Endothelial cell (in vitro differentiated cells): ENCODE results near the gene HECTD3. TPM values are rescaled to one million over a fixed set of nuclear protein-coding genes. Genes with fewer than 3 reads are reported as not detected.

Experiments
- DNase-seq: peaks from one replicate; pipeline ENCODE4 v3.0.0; 2021; ENCODE audit warnings: low spot score
- H3K27ac Mint-ChIP-seq: one replicate; pipeline ENCODE4 v1.8.0; 2021; ENCODE audit warnings: mixed read lengths, inconsistent platforms; ENCODE audit not compliant: unreplicated experiment
- H3K27me3 Mint-ChIP-seq: one replicate; pipeline ENCODE4 v1.8.0; 2021; ENCODE audit warnings: mild to moderate bottlenecking, moderate library complexity, mixed read lengths, inconsistent platforms; ENCODE audit not compliant: unreplicated experiment
- H3K36me3 Mint-ChIP-seq: one replicate; pipeline ENCODE4 v1.8.0; 2021; ENCODE audit warnings: mild to moderate bottlenecking, low read depth, mixed read lengths, inconsistent platforms; ENCODE audit not compliant: unreplicated experiment
- H3K4me1 Mint-ChIP-seq: one replicate; pipeline ENCODE4 v1.8.0; 2021; ENCODE audit warnings: mild to moderate bottlenecking, mixed read lengths, inconsistent platforms; ENCODE audit not compliant: unreplicated experiment
- H3K4me3 Mint-ChIP-seq: one replicate; pipeline ENCODE4 v1.8.0; 2021; ENCODE audit warnings: mild to moderate bottlenecking, mixed read lengths, inconsistent platforms; ENCODE audit not compliant: unreplicated experiment
- H3K9me3 Mint-ChIP-seq: one replicate; pipeline ENCODE4 v1.8.0; 2021; ENCODE audit warnings: mixed read lengths, inconsistent platforms; ENCODE audit not compliant: unreplicated experiment
- total RNA-seq: library from RNA; stranded (reverse); fragmentation: NEBNext Ultra II Directional; extraction: Animal tissue kit (Norgen Biotek cat#: 25700); gene quantifications from one replicate; pipeline ENCODE4 v1.2.1, GENCODE V29; 2021; ENCODE audit not compliant: unreplicated experiment
- TF ChIP-seq, protein P1 (sequence below): fragments of 200-600 bp; sonication (generic); IDR thresholded peaks from one replicate; pipeline ENCODE4 v1.5.0; 2021; ENCODE audit warnings: antibody characterized with exemption; ENCODE audit not compliant: unreplicated experiment

Gene HECTD3
- total RNA-seq, 1 donor from 2014 or later = 58.2 TPM

DNA sequence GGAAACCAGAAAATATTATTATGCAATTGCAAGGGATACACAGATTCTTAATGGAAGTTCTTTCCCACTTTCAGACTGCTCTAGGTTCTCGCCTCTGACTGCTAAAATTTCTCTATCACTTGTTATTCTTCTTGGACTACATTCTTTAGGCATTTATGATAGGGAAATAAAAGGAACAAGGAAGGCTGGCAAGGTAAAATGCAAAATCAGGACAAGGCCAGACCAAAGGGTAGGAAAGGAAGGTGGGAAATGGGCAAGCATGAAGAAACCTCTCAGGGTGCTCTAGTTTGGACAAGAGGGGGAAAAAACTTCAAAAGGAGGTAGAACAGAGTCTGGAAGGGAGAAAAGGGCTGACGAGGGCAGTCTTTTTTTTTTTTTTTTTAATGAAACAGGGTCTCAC, 27.1 kb upstream of the HECTD3 start:
- peaks cover 4% of the 10 kb centered on the region for H3K36me3 Mint-ChIP-seq
- TF ChIP-seq, protein P1, sequence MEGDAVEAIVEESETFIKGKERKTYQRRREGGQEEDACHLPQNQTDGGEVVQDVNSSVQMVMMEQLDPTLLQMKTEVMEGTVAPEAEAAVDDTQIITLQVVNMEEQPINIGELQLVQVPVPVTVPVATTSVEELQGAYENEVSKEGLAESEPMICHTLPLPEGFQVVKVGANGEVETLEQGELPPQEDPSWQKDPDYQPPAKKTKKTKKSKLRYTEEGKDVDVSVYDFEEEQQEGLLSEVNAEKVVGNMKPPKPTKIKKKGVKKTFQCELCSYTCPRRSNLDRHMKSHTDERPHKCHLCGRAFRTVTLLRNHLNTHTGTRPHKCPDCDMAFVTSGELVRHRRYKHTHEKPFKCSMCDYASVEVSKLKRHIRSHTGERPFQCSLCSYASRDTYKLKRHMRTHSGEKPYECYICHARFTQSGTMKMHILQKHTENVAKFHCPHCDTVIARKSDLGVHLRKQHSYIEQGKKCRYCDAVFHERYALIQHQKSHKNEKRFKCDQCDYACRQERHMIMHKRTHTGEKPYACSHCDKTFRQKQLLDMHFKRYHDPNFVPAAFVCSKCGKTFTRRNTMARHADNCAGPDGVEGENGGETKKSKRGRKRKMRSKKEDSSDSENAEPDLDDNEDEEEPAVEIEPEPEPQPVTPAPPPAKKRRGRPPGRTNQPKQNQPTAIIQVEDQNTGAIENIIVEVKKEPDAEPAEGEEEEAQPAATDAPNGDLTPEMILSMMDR = no peak

DNA sequence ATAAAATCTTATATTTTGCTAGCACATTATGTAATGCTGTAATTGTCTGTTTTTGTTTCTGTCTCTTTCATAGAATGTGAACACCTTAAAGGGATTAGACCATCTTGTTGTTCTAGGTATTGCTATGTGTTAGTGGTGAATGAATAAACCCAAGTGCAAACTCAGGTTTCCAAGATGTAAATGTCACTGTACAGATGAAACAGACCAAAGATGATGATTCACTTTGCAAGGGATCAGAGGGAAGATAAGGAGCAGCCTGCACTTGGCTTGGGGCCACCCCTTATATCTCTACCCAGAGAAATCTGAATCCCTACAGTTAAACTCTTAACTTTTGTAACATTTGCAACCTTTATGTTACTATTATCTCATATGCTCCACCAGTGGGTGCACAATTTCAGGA, 26.3 kb upstream of the HECTD3 start:
- Mint-ChIP-seq H3K4me1 (no peaks in the 10 kb centered on the region), H3K27me3 (no peaks in the 10 kb centered on the region), H3K27ac (no peak overlapping the region), H3K4me3 (no peak overlapping the region), H3K9me3 (no peaks in the 10 kb centered on the region), H3K36me3 (peaks cover 4% of the 10 kb centered on the region)
- TF ChIP-seq, protein P1 = no peak
- DNase-seq = no peak

More for the DNA sequence above, 27.1 kb upstream of the HECTD3 start:
- Mint-ChIP-seq H3K9me3 (no peaks in the 10 kb centered on the region), H3K27me3 (no peaks in the 10 kb centered on the region), H3K27ac (no peak overlapping the region), H3K4me3 (no peak overlapping the region), H3K4me1 (no peaks in the 10 kb centered on the region)
- DNase-seq = no peak

DNA sequence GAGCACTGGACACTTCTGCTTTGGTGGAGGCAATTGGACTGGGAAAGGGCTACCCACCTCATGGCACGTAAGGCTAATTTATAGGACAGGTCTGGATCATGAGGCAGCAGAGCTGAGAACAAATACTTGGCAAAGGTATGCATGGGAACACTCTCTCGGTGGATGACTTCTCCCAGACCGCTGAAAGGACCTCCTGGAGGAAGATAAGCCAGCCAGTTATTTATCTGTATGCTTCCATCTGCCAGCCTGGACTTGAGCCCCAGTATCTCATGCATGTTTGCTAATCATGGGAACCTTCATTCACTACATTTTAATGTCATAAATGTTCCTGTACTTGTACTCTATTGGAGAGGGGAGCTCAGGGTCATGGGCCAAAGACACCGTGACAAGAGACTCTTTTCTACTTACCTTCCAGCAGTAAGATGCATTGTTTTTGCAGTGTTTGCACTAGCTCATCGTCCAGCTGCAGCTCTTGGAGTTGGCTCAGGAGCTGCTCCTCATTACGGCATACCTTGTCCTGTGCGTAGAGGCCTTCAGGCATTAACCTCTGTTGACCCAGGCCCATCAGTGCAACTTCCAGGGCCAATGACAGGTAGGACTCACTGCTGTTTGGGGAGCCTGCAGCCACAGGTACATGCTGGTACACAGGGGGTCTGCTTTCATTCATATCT, 24.6 kb upstream of the HECTD3 start:
- TF ChIP-seq, protein P1 = no peak
- Mint-ChIP-seq H3K27ac (no peak overlapping the region), H3K4me1 (no peaks in the 10 kb centered on the region), H3K4me3 (no peak overlapping the region), H3K27me3 (no peaks in the 10 kb centered on the region), H3K9me3 (no peaks in the 10 kb centered on the region), H3K36me3 (peaks cover 4% of the 10 kb centered on the region)
- no peak for DNase-seq

DNA sequence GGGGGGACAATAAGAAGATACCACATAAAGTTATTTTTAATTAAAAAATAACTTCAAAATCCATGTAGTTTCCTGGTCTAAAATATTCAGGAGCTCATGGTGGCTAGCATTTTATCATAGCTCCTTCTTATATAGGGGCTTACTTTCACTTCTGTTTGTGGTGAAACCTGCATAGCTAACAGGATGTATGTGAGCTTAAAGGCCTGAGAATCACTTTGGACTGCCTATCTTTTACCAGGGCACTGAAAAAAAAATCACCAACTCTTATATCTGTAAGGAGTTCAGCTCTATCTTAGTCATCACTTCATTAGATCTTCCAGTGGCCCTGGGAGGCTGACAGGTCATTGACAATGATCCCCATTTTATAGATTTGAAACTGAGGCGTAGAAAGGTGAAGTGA, 22.2 kb upstream of the HECTD3 start:
- Mint-ChIP-seq H3K27ac (no peak overlapping the region), H3K4me3 (no peak overlapping the region), H3K9me3 (no peaks in the 10 kb centered on the region), H3K4me1 (no peaks in the 10 kb centered on the region), H3K27me3 (peaks cover 2% of the 10 kb centered on the region), H3K36me3 (peaks cover 4% of the 10 kb centered on the region)
- DNase-seq = no peak
- TF ChIP-seq, protein P1 = no peak

DNA sequence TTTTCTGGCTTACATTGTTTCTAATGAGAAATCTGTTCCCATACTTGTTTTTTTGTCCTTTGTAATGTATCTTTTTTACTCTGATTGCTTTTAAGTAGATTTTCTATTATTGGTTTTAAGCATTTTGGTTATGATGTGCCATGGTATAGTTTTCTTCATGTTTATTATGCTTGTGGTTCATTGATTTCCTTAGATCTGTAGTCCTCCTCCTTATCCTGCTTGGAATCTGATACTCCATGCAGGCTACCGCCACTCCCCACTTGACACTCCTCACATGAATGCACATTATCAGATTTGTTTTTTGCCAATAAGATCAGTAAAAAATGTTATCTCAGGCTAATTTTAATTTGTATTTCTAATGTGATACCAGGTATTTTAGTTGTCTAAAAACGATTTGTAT, 21.7 kb upstream of the HECTD3 start:
- Mint-ChIP-seq H3K4me3 (no peak overlapping the region), H3K27me3 (peaks cover 2% of the 10 kb centered on the region), H3K4me1 (no peaks in the 10 kb centered on the region), H3K27ac (no peak overlapping the region), H3K36me3 (peaks cover 4% of the 10 kb centered on the region), H3K9me3 (no peaks in the 10 kb centered on the region)
- no peak for DNase-seq
- TF ChIP-seq, protein P1 = no peak
